Amniotic stem cell (primary cell): ENCODE data around the gene DSG1.
"Not testable (repeated sequence)": the region's sequence is repeated elsewhere in the genome, so short reads cannot be mapped to it uniquely, and the experiment has no call there.

Source experiments
- DNase-seq: peaks from one replicate; lab custom pipeline; 2025; lab: John Stamatoyannopoulos, UW

The DSG1 gene

GRCh38 chr18:31317860-31318259 lies at the start of gene DSG1:
Gene DSG1, plus strand, starts transcription at chr18:31318160. Its CDS starts 141 bp downstream, at chr18:31318301.
- no peak for DNase-seq

DNA sequence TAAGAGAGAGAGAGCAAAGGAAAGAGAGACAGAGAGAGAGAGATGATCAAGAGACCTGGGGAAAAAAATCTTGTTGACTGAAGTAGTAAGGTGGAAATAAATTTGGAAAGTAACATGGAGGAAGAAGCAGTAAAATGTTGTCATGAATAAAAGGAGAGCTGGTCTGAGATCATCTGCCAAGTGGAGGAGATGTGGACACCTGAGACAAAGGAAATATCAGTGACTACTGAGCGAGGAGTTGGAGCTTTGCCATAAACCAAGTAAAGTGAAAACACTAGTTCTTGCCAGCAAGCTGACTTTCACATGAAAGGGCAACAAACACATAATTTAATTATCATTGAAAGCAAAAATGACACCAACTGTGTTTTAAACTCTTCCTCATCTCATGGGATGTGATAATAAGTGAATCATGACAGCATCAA lies 49.0 kb upstream of the DSG1 start:
- DNase-seq = no peak

GRCh38 chr18:31269566-31269965 lies 48.4 kb upstream of the DSG1 start:
- no peak for DNase-seq

DNA sequence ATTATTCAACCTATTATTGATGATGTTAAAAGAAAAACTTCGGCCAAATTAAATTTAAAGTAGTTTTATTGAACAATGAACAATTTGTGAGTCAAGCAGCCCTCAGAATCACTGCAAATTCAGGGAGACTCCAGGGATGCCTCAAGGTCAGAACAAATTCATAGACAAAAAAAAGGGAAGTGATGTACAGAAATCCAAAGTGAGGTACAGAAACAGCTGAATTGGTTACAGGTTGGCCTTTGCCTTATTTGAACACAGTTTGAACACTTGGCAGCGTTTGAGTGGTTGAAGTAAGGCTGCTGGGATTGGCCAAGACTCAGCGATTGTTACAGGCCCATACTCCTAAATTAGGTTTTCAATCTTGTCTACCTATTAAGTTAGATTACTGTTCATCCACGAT lies 47.4 kb upstream of the DSG1 start:
- no peak for DNase-seq

- DNase-seq = no peak
Measured at GRCh38 chr18:31273812-31274527, 44.0 kb upstream of the DSG1 start.

DNA sequence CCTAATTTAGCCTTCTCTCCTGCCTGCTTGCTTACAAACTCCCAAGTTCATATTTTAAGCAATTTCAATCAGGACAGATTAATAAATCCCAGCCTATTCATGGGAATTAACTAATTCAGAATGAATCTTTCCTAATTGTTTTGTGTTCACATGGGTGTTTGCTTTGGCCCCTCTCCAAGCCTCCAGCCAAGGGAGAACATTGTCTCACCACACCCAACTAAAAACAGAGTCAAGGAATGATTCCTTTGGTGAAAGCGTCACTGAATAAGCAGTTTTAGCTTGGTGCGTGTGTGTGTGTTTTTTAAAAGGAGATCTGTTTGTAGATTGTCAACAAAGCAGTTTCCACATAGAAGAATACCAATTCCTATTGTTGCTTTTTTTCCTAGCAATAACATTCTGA lies 43.0 kb upstream of the DSG1 start:
- DNase-seq = no peak

DNA sequence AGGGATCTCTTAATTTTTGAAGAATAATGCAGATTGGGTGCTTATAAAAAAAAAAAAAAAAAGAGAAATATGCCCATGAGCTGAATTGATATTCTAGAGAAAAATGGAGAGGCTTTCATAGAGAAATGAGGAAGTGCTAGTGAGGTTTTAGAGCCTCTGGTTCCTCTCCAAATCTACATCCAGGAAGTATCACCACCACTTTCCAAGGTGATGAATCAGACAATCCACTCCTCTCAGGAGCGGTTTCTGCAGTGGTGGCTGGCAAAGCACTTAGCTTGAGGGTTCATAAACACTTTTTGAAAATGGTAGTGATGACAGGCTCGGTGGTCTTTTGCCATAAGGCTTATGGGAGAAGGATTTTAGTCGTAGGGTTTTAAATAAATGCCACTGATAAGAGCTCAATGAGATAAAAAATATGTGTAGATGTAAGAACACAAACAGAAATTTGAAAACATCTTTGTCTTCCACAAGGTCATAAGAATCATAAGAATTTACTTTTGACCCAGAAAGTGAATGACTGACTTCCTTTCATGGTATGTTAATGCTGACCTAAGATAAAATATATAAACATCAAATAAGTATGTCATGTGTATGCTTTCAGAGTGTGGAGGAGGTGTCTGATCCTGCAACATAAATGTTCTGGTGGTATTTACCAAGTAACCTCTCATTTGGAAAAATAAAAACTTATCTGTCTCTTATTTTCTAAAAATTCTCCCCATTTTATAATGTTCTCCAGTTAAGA lies 42.1 kb upstream of the DSG1 start:
- DNase-seq = no peak

DNA sequence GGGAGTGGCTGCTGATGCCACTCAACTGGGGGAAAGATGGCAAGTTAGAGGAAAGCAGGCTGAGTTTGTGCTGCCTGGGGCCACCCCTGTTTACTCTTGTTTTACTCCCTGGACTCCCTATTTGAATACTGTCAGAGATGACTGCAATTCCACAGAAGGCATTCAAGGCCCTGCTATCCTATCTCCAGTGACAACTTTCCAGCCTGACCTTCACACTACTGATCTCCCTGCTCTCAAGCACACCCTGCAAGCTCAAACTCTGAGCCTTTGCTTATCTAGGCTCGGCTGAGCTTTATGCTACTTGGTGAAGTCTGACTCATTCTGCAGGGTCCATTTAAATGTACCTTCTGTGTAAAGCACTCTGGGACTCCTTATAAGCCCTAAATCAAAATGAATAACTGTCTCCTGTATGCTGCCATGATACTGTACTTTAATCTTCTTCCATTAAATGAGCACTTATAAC lies 39.3 kb upstream of the DSG1 start:
- DNase-seq = no peak

DNA sequence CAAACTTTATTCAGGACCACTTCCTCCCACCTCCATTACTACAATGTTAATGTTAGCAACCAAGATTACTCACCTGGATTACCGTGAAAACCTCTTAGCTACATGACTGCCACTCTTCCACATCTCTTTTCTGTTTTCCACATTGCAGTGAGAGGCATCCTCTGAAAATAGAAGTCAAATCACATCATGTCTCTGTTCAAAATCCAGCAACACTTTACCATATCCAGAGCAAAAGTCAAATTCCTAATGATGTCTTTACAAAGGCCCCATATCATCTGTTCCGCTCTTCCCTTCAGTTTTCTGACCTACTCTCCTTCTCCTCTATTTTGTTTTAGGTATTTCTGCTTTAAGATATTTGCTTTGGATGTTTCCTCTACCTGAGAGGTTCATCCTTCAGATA lies 37.5 kb upstream of the DSG1 start:
- no peak for DNase-seq

- no peak for DNase-seq
Measured at GRCh38 chr18:31281437-31281836, 36.5 kb upstream of the DSG1 start.

- not testable (repeated sequence) for DNase-seq
Measured at GRCh38 chr18:31289446-31289845, 28.5 kb upstream of the DSG1 start.

DNA sequence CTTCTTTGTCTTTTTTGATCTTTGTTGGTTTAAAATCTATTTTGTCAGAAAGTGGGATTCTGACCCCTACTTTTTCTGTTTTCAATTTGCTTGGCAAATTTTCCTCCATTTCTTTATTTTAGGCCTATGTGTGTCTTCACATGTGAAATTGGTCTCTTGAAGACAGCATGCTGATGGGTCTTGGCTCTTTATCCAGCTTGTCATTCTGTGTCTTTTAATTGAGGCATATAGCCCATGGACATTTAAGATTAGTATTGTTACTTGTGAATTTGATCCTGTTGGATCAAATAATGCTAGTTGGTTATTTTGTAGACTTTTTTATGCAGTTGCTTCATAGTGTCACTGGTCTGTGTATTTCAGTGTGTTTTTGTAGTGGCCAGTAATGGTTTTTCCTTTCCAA lies 26.3 kb upstream of the DSG1 start:
- no peak for DNase-seq

GRCh38 chr18:31294199-31294747 lies 23.7 kb upstream of the DSG1 start:
- no peak for DNase-seq

- DNase-seq = no peak
Measured at GRCh38 chr18:31297248-31297647, 20.7 kb upstream of the DSG1 start.

DNA sequence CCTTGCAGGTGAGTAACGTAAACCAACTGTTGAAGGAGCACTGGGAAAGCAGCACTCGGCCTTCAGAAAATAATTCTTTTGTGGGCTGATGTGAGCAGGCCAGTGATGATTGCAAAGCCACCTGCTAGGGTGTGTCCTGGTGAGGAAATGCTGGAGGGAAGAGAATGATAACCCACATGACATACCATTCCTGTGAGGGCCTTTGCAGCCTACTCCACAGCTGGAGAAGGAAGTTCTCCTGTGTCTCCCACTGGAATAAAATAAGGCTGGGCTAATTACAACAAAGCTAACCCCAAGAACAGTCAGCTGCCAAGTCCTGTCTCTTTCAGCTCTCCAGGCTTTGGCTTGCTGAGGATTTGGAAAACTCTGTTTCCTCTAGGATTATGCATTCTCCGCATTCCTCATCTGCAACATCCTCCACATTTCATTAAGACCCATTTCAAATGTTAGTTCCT lies 16.7 kb upstream of the DSG1 start:
- DNase-seq = no peak

- no peak for DNase-seq
Measured at GRCh38 chr18:31302991-31303390, 15.0 kb upstream of the DSG1 start.

DNA sequence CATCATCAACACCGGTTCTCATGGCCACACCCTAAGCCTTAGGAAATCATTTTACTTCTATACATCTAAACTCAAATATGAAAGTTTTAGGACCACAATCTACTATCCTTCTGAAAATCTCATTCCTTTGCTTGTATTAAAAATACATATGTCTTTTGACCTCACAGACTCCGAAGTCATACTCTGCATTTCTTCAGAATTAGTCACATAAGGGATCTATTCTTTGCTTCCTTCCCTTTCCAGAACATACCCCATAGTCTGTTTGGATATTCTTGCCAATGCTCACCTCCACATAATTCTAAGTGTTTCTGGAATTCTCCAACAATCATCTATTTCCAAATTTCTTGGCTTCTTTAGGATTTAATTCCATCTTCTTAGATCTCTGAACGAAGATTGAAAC lies 14.2 kb upstream of the DSG1 start:
- DNase-seq = no peak

GRCh38 chr18:31309115-31309514 lies 8.8 kb upstream of the DSG1 start:
- DNase-seq = no peak

DNA sequence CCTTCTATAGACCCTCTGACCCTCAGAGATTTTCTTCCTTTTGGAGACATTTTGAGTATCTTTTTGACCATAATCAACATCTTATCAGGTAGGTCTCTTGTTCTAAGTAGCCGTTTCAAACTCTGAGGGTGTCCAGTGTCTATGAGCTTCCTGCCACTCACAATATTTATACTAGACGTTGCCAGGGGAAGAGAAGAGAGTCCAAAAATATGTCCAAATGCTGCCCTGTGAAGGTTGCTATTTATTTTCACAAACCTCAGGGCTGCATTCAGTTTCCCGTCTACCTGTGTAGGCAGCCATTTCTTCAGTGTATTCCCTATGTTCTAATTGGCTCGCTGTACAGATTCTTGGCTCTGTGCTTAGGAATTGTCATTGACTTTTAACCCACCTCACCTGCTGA lies 986 bp upstream of the DSG1 start:
- no peak for DNase-seq

GRCh38 chr18:31321719-31322118 lies 3.8 kb downstream of the DSG1 start:
- no peak for DNase-seq

DNA sequence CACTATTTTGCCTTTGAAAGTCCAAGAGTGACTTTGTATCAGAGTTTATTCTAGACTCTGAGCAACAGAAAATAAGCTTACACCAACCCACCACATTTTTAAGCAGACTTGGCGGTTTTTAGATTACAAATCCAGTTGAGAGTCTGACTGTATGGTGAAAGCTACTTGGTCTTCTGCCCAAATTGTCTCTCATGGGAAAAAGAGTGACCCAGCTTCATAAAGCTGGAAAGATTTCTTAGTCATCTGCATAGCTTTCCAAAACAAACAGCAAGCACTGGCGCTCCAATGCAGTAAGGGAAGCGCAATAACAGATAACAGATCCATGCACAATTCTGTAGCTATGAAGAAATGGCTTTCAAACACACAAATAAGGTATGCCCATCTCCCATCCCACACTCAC lies 7.1 kb downstream of the DSG1 start:
- DNase-seq = no peak

DNA sequence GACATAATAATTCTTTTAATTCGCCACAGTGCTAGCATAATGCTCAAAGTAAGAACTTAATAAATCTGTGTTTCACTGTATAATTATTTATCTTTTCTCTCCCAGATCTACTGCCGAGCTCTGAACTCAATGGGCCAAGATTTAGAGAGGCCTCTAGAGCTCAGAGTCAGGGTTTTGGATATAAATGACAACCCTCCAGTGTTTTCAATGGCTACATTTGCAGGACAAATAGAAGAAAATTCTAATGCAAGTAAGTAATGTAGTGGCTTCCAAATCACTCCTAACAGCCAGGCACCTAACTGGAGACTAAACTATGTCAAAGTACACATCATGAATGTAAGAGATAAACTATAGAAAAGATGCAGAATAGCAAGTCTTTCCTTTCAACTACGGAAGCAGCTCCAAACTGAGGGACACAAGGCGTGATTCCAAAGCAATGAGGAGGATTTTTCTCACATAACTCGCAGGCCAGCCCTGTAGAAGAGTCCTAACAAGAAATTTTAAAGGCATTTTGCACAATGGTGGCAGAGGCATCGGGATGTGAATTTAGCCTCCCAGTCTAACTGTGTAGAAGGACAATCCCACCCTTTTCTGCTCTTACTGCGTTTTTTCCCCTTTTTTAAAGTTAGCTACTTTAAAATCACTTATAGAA lies 12.0 kb downstream of the DSG1 start:
- DNase-seq = no peak

GRCh38 chr18:31343454-31343853 lies 25.5 kb downstream of the DSG1 start:
- DNase-seq = no peak
